IMR-90 (cell line): ENCODE results near the gene ATRN.

Experiments
- RAD21 ChIP-seq: IDR thresholded peaks from 2 replicates; pipeline ENCODE4 v1.6.1; 2012; ENCODE audit warnings: low read length, improper control_type of control experiment
- RCOR1 ChIP-seq: IDR thresholded peaks from 2 replicates; pipeline ENCODE4 v1.6.1; 2012; ENCODE audit warnings: mild to moderate bottlenecking, low read length, improper control_type of control experiment; ENCODE audit not compliant: insufficient replicate concordance
- TF ChIP-seq, protein P1 (sequence below): conservative IDR thresholded peaks from 2 replicates; pipeline ENCODE4 v1.5.1; 2012; ENCODE audit warnings: mild to moderate bottlenecking, low read depth, low read length, improper control_type of control experiment

DNA sequence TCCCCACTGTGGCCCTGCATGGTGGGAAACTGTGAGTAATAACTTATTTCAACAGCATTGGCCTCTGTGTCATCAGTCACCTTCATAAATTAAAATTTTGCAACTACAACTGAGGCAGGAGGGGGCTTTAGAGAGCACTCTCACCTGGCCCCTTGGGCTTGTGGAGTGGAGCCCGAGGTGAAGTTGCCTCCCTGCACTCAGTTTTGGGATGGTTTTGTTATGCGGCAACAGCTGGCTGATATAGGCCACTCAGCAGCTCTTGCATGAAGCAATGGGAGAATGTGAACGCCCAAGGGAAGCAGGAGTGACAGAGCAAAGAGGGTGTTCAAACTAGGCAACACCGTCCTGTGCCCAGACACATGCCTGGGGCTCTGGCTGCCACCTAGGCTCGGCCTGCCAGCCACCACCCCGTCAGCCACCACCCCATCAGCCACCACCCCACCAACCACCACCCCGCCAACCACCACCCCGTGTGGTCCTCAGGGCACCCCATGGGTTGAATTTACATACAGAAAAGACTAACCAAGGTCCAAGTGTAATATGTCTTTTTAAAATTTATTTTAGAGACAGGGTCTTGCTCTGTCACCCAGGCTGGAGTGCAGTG is 196.7 kb downstream of the ATRN start:
- TF ChIP-seq, protein P1, sequence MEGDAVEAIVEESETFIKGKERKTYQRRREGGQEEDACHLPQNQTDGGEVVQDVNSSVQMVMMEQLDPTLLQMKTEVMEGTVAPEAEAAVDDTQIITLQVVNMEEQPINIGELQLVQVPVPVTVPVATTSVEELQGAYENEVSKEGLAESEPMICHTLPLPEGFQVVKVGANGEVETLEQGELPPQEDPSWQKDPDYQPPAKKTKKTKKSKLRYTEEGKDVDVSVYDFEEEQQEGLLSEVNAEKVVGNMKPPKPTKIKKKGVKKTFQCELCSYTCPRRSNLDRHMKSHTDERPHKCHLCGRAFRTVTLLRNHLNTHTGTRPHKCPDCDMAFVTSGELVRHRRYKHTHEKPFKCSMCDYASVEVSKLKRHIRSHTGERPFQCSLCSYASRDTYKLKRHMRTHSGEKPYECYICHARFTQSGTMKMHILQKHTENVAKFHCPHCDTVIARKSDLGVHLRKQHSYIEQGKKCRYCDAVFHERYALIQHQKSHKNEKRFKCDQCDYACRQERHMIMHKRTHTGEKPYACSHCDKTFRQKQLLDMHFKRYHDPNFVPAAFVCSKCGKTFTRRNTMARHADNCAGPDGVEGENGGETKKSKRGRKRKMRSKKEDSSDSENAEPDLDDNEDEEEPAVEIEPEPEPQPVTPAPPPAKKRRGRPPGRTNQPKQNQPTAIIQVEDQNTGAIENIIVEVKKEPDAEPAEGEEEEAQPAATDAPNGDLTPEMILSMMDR, result no peak
- TF ChIP-seq RCOR1 (no peak), RAD21 (no peak)
